ENCODE results near the gene USP32. TPM values are rescaled to one million over a fixed set of nuclear protein-coding genes. Genes with fewer than 3 reads are reported as not detected.

USP32 gene
- total and polyA plus RNA-seq, 7 experiments from 2014 or later, result 6.6 to 58.1 (median 35.2) TPM

- Mint-ChIP-seq H3K27ac (peak overlapping the region in 5 of 9 donors; percentile 11 to 49 (median 31)), H3K9me3 (peaks cover 0 to under 1% (median 0%) of the 10 kb centered on the region in 11 donors), H3K4me3 (no peak overlapping the region), H3K36me3 (peaks cover 0 to 2% (median 0%) of the 10 kb centered on the region in 5 donors), H3K27me3 (no peaks in the 10 kb centered on the region), H3K4me1 (peaks cover 16 to 44% (median 27%) of the 10 kb centered on the region in 7 donors)
- intact Hi-C loops (cut with micrococcal nuclease), result loop anchor here (10.0 kb wide), 2 partner anchors 831 to 1881 kb away; partner anchors contain the start of genes DHX40 (in 1 of the 2) and MTMR4 (in 1 of the 2)
- POLR2A ChIA-PET, result no interaction called here
- CTCF ChIA-PET, result no interaction called here
- ATAC-seq, result no peak
- Histone ChIP-seq H3K4me1 (ENCODE audit: control insufficient read depth in 2 of 2, insufficient read depth in 2 of 2, low read length in 2 of 2) (peaks cover 12 to 14% of the 10 kb centered on the region in 2 donors), H3K9me3 (ENCODE audit: control insufficient read depth in 2 of 3, low read length in 3 of 3) (no peaks in the 10 kb centered on the region), H3K27ac (ENCODE audit: low read depth, low read length) (no peak overlapping the region), H3K36me3 (ENCODE audit: control insufficient read depth in 2 of 3, insufficient read depth in 3 of 3, low read length in 3 of 3) (peaks cover 0 to 6% (median 0%) of the 10 kb centered on the region in 3 experiments), H3K27me3 (ENCODE audit: control insufficient read depth in 2 of 2, insufficient read depth in 2 of 2, low read length in 2 of 2) (no peaks in the 10 kb centered on the region), H3K4me3 (ENCODE audit: low read length) (no peak overlapping the region)
- DNase-seq, result no peak
Observed at GRCh38 chr17:60395508-60396065, 3.7 kb upstream of the USP32 start.

- CTCF ChIA-PET, result no interaction called here
- POLR2A ChIA-PET, result interaction anchor here (0.7 kb wide), 1 partner anchor 1290 kb away, joined by 3 read pairs; no protein-coding TSS in a partner anchor
Observed at GRCh38 chr17:60393840-60394723, 2.1 kb upstream of the USP32 start.

GRCh38 chr17:60392845-60393702 is 1.1 kb upstream of the USP32 start:
- Histone ChIP-seq H3K27ac (ENCODE audit: low read depth, low read length) (peak overlapping the region; percentile 92), H3K36me3 (ENCODE audit: control insufficient read depth in 2 of 3, insufficient read depth in 3 of 3, low read length in 3 of 3) (peaks cover 0 to 6% (median 0%) of the 10 kb centered on the region in 3 experiments), H3K4me3 (ENCODE audit: low read length) (peak overlapping the region; percentile 97), H3K9me3 (ENCODE audit: control insufficient read depth in 2 of 3, low read length in 3 of 3) (no peaks in the 10 kb centered on the region), H3K27me3 (ENCODE audit: control insufficient read depth in 2 of 2, insufficient read depth in 2 of 2, low read length in 2 of 2) (no peaks in the 10 kb centered on the region), H3K4me1 (ENCODE audit: control insufficient read depth in 2 of 2, insufficient read depth in 2 of 2, low read length in 2 of 2) (peaks cover 10 to 18% of the 10 kb centered on the region in 2 donors)
- CTCF ChIA-PET, result no interaction called here
- POLR2A ChIA-PET, result interaction anchor here (0.8 to 1.2 kb wide), 2 partner anchors 30 to 774 kb away, joined by 3 read pairs; no protein-coding TSS in a partner anchor
- no peak for ATAC-seq
- Mint-ChIP-seq H3K4me1 (peaks cover 30 to 58% (median 39%) of the 10 kb centered on the region in 7 donors), H3K4me3 (peak overlapping the region; percentile 93 to 99 (median 96)), H3K27me3 (no peaks in the 10 kb centered on the region), H3K36me3 (peaks cover 0 to 4% (median 0%) of the 10 kb centered on the region in 5 donors), H3K27ac (peak overlapping the region; percentile 92 to 99 (median 97)), H3K9me3 (peaks cover 0 to 1% (median 0%) of the 10 kb centered on the region in 11 donors)
- intact Hi-C loops (cut with micrococcal nuclease), result loop anchor here (1.0 to 10.0 kb wide), 13 partner anchors 28 to 1878 kb away; partner anchors contain the start of genes BCAS3 (in 2 of the 2), CLTC (in 2 of the 2), PPM1D (in 2 of the 2) and DHX40 (in 1 of the 2)
- peak in 7 of 9 donors; percentile 8 to 38 (median 14) for DNase-seq

More at GRCh38 chr17:60393840-60394723, 2.1 kb upstream of the USP32 start:
- intact Hi-C loops (cut with micrococcal nuclease), result loop anchor here (2.0 to 10.0 kb wide), 5 partner anchors 432 to 1879 kb away; partner anchors contain the start of genes CLTC (in 1 of the 2), DHX40 (in 1 of the 2), MTMR4 (in 1 of the 2) and RNFT1 (in 1 of the 2)
- Histone ChIP-seq H3K4me3 (ENCODE audit: low read length) (no peak overlapping the region), H3K27ac (ENCODE audit: low read depth, low read length) (no peak overlapping the region), H3K9me3 (ENCODE audit: control insufficient read depth in 2 of 3, low read length in 3 of 3) (no peaks in the 10 kb centered on the region), H3K27me3 (ENCODE audit: control insufficient read depth in 2 of 2, insufficient read depth in 2 of 2, low read length in 2 of 2) (no peaks in the 10 kb centered on the region), H3K36me3 (ENCODE audit: control insufficient read depth in 2 of 3, insufficient read depth in 3 of 3, low read length in 3 of 3) (peaks cover 0 to 6% (median 0%) of the 10 kb centered on the region in 3 experiments), H3K4me1 (ENCODE audit: control insufficient read depth in 2 of 2, insufficient read depth in 2 of 2, low read length in 2 of 2) (peaks cover 14 to 18% of the 10 kb centered on the region in 2 donors)
- H3K4me1 Mint-ChIP-seq, result peaks cover 26 to 52% (median 40%) of the 10 kb centered on the region in 7 donors
- H3K27me3 Mint-ChIP-seq, result no peaks in the 10 kb centered on the region
- peak overlapping the region in 7 of 9 donors; percentile 1 to 99 (median 79) for H3K27ac Mint-ChIP-seq
- peaks cover 0 to 1% (median 0%) of the 10 kb centered on the region in 11 donors for H3K9me3 Mint-ChIP-seq
- DNase-seq, result no peak
- peaks cover 0 to 4% (median 0%) of the 10 kb centered on the region in 5 donors for H3K36me3 Mint-ChIP-seq
- peak overlapping the region in 4 of 10 donors; percentile 2 to 25 (median 8) for H3K4me3 Mint-ChIP-seq
- no peak for ATAC-seq

GRCh38 chr17:60391471-60392041 is 377 bp downstream of the USP32 start:
- Histone ChIP-seq H3K36me3 (ENCODE audit: control insufficient read depth in 2 of 3, insufficient read depth in 3 of 3, low read length in 3 of 3) (peaks cover 0 to 6% (median 0%) of the 10 kb centered on the region in 3 experiments), H3K4me1 (ENCODE audit: control insufficient read depth in 2 of 2, insufficient read depth in 2 of 2, low read length in 2 of 2) (peaks cover 6 to 18% of the 10 kb centered on the region in 2 donors), H3K27ac (ENCODE audit: low read depth, low read length) (peak overlapping the region; percentile 92), H3K9me3 (ENCODE audit: control insufficient read depth in 2 of 3, low read length in 3 of 3) (no peaks in the 10 kb centered on the region), H3K27me3 (ENCODE audit: control insufficient read depth in 2 of 2, insufficient read depth in 2 of 2, low read length in 2 of 2) (no peaks in the 10 kb centered on the region), H3K4me3 (ENCODE audit: low read length) (peak overlapping the region; percentile 97)
- POLR2A ChIA-PET, result interaction anchor here (0.6 to 1.4 kb wide), 6 partner anchors 9 to 1632 kb away, joined by 3 to 8 read pairs (median 4); partner anchors contain the start of genes APPBP2 and BCAS3
- intact Hi-C loops (cut with micrococcal nuclease), result loop anchor here (1.0 to 10.0 kb wide), 14 partner anchors 30 to 1877 kb away; partner anchors contain the start of genes BCAS3 (in 2 of the 2), CLTC (in 2 of the 2), PPM1D (in 2 of the 2) and DHX40 (in 1 of the 2)
- Mint-ChIP-seq H3K36me3 (peaks cover 0 to 4% (median 0%) of the 10 kb centered on the region in 5 donors), H3K4me3 (peak overlapping the region; percentile 93 to 99 (median 96)), H3K27me3 (no peaks in the 10 kb centered on the region), H3K4me1 (peaks cover 35 to 59% (median 46%) of the 10 kb centered on the region in 7 donors), H3K9me3 (peaks cover 0 to 1% (median 0%) of the 10 kb centered on the region in 11 donors), H3K27ac (peak overlapping the region; percentile 92 to 98 (median 97))
- ATAC-seq (peak; percentile 35), DNase-seq (peak in 1 of 9 donors; percentile 19)
- CTCF ChIA-PET, result interaction anchor here (1.1 kb wide), 1 partner anchor 13 kb away, joined by 3 read pairs; no protein-coding TSS in a partner anchor

GRCh38 chr17:60390925-60391470 is 935 bp downstream of the USP32 start:
- Histone ChIP-seq H3K4me3 (ENCODE audit: low read length) (peak overlapping the region; percentile 97), H3K27me3 (ENCODE audit: control insufficient read depth in 2 of 2, insufficient read depth in 2 of 2, low read length in 2 of 2) (no peaks in the 10 kb centered on the region), H3K27ac (ENCODE audit: low read depth, low read length) (peak overlapping the region; percentile 92), H3K9me3 (ENCODE audit: control insufficient read depth in 2 of 3, low read length in 3 of 3) (no peaks in the 10 kb centered on the region), H3K36me3 (ENCODE audit: control insufficient read depth in 2 of 3, insufficient read depth in 3 of 3, low read length in 3 of 3) (peaks cover 0 to 6% (median 0%) of the 10 kb centered on the region in 3 experiments), H3K4me1 (ENCODE audit: control insufficient read depth in 2 of 2, insufficient read depth in 2 of 2, low read length in 2 of 2) (peaks cover 8 to 18% of the 10 kb centered on the region in 2 donors)
- H3K27ac Mint-ChIP-seq, result peak overlapping the region; percentile 92 to 98 (median 97)
- H3K36me3 Mint-ChIP-seq, result peaks cover 0 to 4% (median 0%) of the 10 kb centered on the region in 5 donors
- DNase-seq, result peak in 8 of 9 donors; percentile 2 to 37 (median 10)
- H3K9me3 Mint-ChIP-seq, result peaks cover 0 to 1% (median 0%) of the 10 kb centered on the region in 11 donors
- H3K27me3 Mint-ChIP-seq, result no peaks in the 10 kb centered on the region
- POLR2A ChIA-PET, result interaction anchor here (0.6 to 1.4 kb wide), 5 partner anchors 9 to 287 kb away, joined by 3 to 6 read pairs (median 3); partner anchors contain the start of gene BCAS3
- H3K4me1 Mint-ChIP-seq, result peaks cover 40 to 58% (median 50%) of the 10 kb centered on the region in 7 donors
- CTCF ChIA-PET, result no interaction called here
- intact Hi-C loops (cut with micrococcal nuclease), result loop anchor here (2.0 to 10.0 kb wide), 5 partner anchors 36 to 1876 kb away; partner anchors contain the start of genes CLTC (in 1 of the 2), DHX40 (in 1 of the 2), MTMR4 (in 1 of the 2) and RNFT1 (in 1 of the 2)
- no peak for ATAC-seq
- H3K4me3 Mint-ChIP-seq, result peak overlapping the region; percentile 93 to 99 (median 96)
